ENCODE data around the gene ANKRD62. TPM values are rescaled to one million over a fixed set of nuclear protein-coding genes. Genes with fewer than 3 reads are reported as not detected.

Gene ANKRD62
- total RNA-seq, 4 donors from 2014 or later = 0.16 to 1.2 TPM; not detected in 2

- no peaks in the 10 kb centered on the region for H3K27me3 ChIP-seq
- no peak for DNase-seq (ENCODE audit: low spot score in 2 of 2)
- TF ChIP-seq CTCF (IDR thresholded peaks at IDR 0.05) (no peak), POLR2A (IDR thresholded peaks at IDR 0.05) (no peak), EP300 (IDR thresholded peaks at IDR 0.05) (no peak), POLR2AphosphoS5 (IDR thresholded peaks at IDR 0.05) (no peak)
- 57% methylated on average over 3 of the region's 3 CpGs for WGBS
- H3K9me3 ChIP-seq = no peaks in the 10 kb centered on the region
- no peak overlapping the region for H3K4me3 ChIP-seq
- no peaks in the 10 kb centered on the region for H3K36me3 ChIP-seq
- no peaks in the 10 kb centered on the region for H3K4me1 ChIP-seq
- no peak overlapping the region for H3K27ac ChIP-seq
These were observed 62.4 kb downstream of the ANKRD62 start for GRCh38 chr18:12155996-12156395.

GRCh38 chr18:12159446-12159845 lies 65.8 kb downstream of the ANKRD62 start:
- Histone ChIP-seq H3K9me3 (no peaks in the 10 kb centered on the region), H3K4me1 (no peaks in the 10 kb centered on the region), H3K27ac (no peak overlapping the region), H3K36me3 (no peaks in the 10 kb centered on the region), H3K27me3 (no peaks in the 10 kb centered on the region), H3K4me3 (no peak overlapping the region)
- TF ChIP-seq CTCF (IDR thresholded peaks at IDR 0.05) (no peak), EP300 (IDR thresholded peaks at IDR 0.05) (no peak), POLR2A (IDR thresholded peaks at IDR 0.05) (no peak), POLR2AphosphoS5 (IDR thresholded peaks at IDR 0.05) (no peak)
- no peak for DNase-seq (ENCODE audit: low spot score in 2 of 2)
- WGBS = 16% methylated on average over 1 of the region's 1 CpG

- Histone ChIP-seq H3K36me3 (no peaks in the 10 kb centered on the region), H3K9me3 (no peaks in the 10 kb centered on the region), H3K4me1 (no peaks in the 10 kb centered on the region), H3K27me3 (no peaks in the 10 kb centered on the region), H3K27ac (no peak overlapping the region), H3K4me3 (no peak overlapping the region)
- TF ChIP-seq POLR2AphosphoS5 (IDR thresholded peaks at IDR 0.05) (no peak), EP300 (IDR thresholded peaks at IDR 0.05) (no peak), CTCF (IDR thresholded peaks at IDR 0.05) (no peak), POLR2A (IDR thresholded peaks at IDR 0.05) (no peak)
- no peak for DNase-seq (ENCODE audit: low spot score in 2 of 2)
These were observed 69.1 kb downstream of the ANKRD62 start for GRCh38 chr18:12162786-12163185.

- H3K9me3 ChIP-seq = no peaks in the 10 kb centered on the region
- no peak overlapping the region for H3K27ac ChIP-seq
- WGBS = 86% methylated on average over 2 of the region's 2 CpGs
- no peak for DNase-seq (ENCODE audit: low spot score in 2 of 2)
- no peaks in the 10 kb centered on the region for H3K27me3 ChIP-seq
- H3K4me1 ChIP-seq = no peaks in the 10 kb centered on the region
- no peak for TF ChIP-seq EP300 (IDR thresholded peaks at IDR 0.05)
- TF ChIP-seq POLR2AphosphoS5 (IDR thresholded peaks at IDR 0.05) = no peak
- TF ChIP-seq CTCF (IDR thresholded peaks at IDR 0.05) = no peak
- TF ChIP-seq POLR2A (IDR thresholded peaks at IDR 0.05) = no peak
- no peaks in the 10 kb centered on the region for H3K36me3 ChIP-seq
- no peak overlapping the region for H3K4me3 ChIP-seq
These were observed 71.6 kb downstream of the ANKRD62 start for GRCh38 chr18:12165038-12165768.

Other genes with a start within 250 kb of the ANKRD62 start
- 100 to 1,000 TPM in 1 of 4 donors, 10 to 100 TPM in 3; 53.9 to 123 (median 80.4) TPM for gene CHMP1B, start 242.4 kb upstream of the ANKRD62 start, total RNA-seq
- 10 to 100 TPM; 28.2 to 84.2 (median 40.3) TPM for gene MPPE1, start 185.5 kb upstream of the ANKRD62 start, total RNA-seq
- gene IMPA2, start 112.3 kb upstream of the ANKRD62 start, total RNA-seq = 100 to 1,000 TPM; 234 to 396 (median 363) TPM
- 10 to 100 TPM; 17.5 to 72.2 (median 36.4) TPM for gene CIDEA, start 160.5 kb downstream of the ANKRD62 start, total RNA-seq
- 100 to 1,000 TPM; 211 to 298 (median 220) TPM for gene TUBB6, start 214.4 kb downstream of the ANKRD62 start, total RNA-seq

Measured in suprapubic skin (tissue), 4 donors.